UCSD-AML1 (cell line): ENCODE results near the gene EMILIN2.

Source experiments
- DNase-seq: peaks from one replicate; lab custom pipeline; 2025; ENCODE audit not compliant: unreplicated experiment; lab: John Stamatoyannopoulos, UW

The EMILIN2 gene

GRCh38 chr18:2952605-2953004 is 105.8 kb downstream of the EMILIN2 start:
- no peak for DNase-seq

GRCh38 chr18:2953935-2954653 is 107.3 kb downstream of the EMILIN2 start:
- DNase-seq = no peak

- no peak for DNase-seq
Observed at GRCh38 chr18:2954869-2955645, 108.3 kb downstream of the EMILIN2 start.

- DNase-seq = no peak
Observed at GRCh38 chr18:2956056-2956455, 109.2 kb downstream of the EMILIN2 start.

GRCh38 chr18:2958819-2959298 is 112.1 kb downstream of the EMILIN2 start:
- no peak for DNase-seq

GRCh38 chr18:2959341-2959740 is 112.5 kb downstream of the EMILIN2 start:
- DNase-seq = no peak

GRCh38 chr18:2960983-2961696 is 114.3 kb downstream of the EMILIN2 start:
- no peak for DNase-seq

- DNase-seq = no peak
Observed at GRCh38 chr18:2961821-2962220, 115.0 kb downstream of the EMILIN2 start.

GRCh38 chr18:2963048-2963447 is 116.2 kb downstream of the EMILIN2 start:
- DNase-seq = no peak

GRCh38 chr18:2964361-2965010 is 117.7 kb downstream of the EMILIN2 start:
- no peak for DNase-seq
